Epidermal melanocyte (primary cell): ENCODE results near the gene HOXB3.

Experiments used
- DNase-seq: peaks from one replicate; pipeline ENCODE4 v3.0.0; 2011; ENCODE audit warnings: low spot score; ENCODE audit not compliant: insufficient read length

HOXB3 gene

DNA sequence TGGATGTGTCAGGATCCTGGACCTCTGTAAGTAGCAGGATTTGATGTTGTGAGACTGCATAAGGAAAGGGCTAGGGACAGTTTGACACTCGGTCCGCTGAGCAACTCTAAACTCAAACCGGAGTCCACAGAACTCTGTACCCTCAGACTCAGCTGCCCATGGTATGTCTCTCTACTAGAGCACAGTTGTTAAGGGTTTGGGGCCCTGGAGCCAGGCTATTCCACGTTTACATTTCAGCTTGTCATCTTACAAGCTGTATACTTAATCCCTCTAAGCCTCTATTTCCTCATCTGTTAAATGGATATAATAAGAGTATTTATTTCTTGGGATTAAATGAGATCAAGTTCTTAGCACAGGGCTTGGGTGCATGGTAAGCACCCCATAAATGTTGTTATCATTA lies 87.1 kb downstream of the HOXB3 start:
- DNase-seq: no peak

- no peak for DNase-seq
Observed at GRCh38 chr17:48502312-48502711, 87.7 kb downstream of the HOXB3 start.

DNA sequence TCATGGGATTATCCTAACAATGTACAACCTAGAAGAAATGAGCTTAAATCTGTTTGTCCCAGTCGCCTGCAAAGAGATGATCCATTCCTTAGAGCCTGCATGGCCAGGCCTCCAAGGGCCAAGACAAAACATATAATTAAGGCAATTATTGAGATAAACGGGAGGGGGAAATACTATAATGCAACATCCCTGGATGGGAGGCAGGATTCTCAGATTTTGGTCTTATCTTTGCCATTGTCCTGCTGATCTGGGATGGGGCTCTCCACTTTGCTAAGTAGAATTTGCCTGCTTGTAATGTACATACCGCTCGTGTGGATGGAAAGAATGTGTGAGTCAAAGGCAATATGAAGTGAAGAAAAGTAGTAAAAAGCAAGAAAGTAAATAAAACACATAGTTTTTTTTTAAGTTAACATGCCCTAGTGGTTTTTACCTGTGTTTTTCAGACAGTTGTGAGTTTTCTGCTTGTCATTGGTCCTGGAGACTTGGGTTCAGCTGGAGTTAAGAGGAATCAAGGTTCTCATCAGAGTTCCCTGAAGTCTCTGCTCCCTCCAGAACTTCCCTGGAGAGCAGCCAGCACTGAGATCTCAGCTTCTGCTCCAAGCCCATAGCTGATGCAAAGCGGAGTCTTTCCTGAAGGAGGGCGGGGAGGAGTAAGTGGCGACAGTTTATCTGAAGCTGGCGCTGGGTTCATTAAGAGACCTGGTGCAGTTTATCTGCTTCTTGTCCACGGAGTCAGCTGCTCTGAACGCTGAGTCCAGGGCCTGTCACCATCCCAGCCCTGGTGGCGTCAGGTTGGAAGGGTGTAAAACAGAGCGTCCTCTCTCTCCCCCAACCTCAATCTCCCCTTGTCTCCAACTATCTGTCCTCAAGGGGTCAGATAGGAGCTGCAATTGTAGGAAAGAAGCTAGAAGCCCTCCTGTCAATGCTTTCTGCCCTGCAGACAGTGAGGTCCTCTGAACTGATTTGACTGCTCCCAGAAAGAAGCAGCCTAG lies 89.3 kb downstream of the HOXB3 start:
- no peak for DNase-seq

DNA sequence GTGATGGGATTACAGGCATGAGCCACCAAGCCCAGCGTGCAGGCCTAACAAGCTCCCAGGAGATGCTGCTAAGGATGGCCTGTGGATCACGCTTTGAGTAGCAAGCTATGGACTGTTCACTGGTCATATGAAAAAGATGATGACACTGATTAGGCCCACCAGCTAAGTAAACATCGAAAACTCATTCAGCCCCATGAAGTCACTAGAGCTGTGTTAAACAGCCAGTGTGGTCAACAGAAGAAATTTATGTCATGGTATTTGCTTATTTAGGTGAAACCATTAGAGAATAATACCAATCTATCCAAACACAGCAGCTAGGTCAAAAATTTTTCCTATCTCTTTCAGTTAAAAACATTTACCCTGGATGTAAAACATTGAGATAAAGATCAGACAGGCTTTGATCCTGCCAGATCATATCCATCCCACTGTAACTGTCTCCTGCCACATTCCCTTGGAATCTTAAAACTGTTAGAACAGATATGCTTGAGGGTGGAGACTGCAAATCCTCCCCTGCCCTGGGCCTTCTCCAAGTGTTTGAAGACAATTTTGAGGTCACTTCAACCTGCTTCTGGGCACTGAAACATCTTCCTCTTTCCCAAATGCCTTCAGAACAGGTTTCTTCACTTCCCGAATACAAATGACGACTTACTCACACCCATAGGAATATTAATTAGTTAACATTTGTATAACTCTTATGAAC lies 90.2 kb downstream of the HOXB3 start:
- no peak for DNase-seq

GRCh38 chr17:48499248-48499647 lies 90.8 kb downstream of the HOXB3 start:
- no peak for DNase-seq
